Nephron (organoid): ENCODE data around the gene UBC.
A peak's percentile ranks its signal among the peaks of the same experiment; 100 is the strongest.

Experiments used
- H3K27ac Mint-ChIP-seq, 3 experiments: 2 replicates each; pipeline ENCODE4 v1.8.0; 2020; ENCODE audit warnings: mixed read lengths in 3 of 3, mild to moderate bottlenecking in 2 of 3, moderate library complexity in 1 of 3
- H3K27me3 Mint-ChIP-seq: 2 replicates; pipeline ENCODE4 v1.8.0; 2021; ENCODE audit warnings: low read depth, mild to moderate bottlenecking, moderate library complexity, mixed read lengths
- H3K36me3 Mint-ChIP-seq: 2 replicates; pipeline ENCODE4 v1.8.0; 2020; ENCODE audit warnings: low read depth, mixed read lengths
- H3K4me1 Mint-ChIP-seq: 2 replicates; pipeline ENCODE4 v1.8.0; 2020; ENCODE audit warnings: mixed read lengths
- H3K4me3 Mint-ChIP-seq, 3 experiments: 2 replicates each; pipeline ENCODE4 v1.8.0; 2020; ENCODE audit warnings: mild to moderate bottlenecking in 3 of 3, mixed read lengths in 3 of 3, moderate library complexity in 2 of 3
- H3K9me3 Mint-ChIP-seq: 2 replicates; pipeline ENCODE4 v1.8.0; 2020; ENCODE audit warnings: mixed read lengths
- CTCF ChIP-seq, 3 experiments: fragments of 200-600 bp; sonication (generic); IDR thresholded peaks; one replicate each; pipeline ENCODE4 v1.5.0; 2021; ENCODE audit warnings: antibody characterized with exemption in 3 of 3; ENCODE audit not compliant: unreplicated experiment in 3 of 3

Gene UBC

GRCh38 chr12:124917841-124918621, 3.6 kb upstream of the UBC start:
- H3K36me3 Mint-ChIP-seq: peaks cover 17% of the 10 kb centered on the region
- TF ChIP-seq CTCF (IDR thresholded peaks at IDR 0.05; ENCODE audit: unreplicated experiment in 3 of 3): no peak
- H3K4me3 Mint-ChIP-seq: peak overlapping the region; percentile 78 to 100 (median 96)
- peaks cover 77% of the 10 kb centered on the region for H3K4me1 Mint-ChIP-seq
- H3K9me3 Mint-ChIP-seq: peaks cover 2% of the 10 kb centered on the region
- H3K27me3 Mint-ChIP-seq: peaks cover 5% of the 10 kb centered on the region
- peak overlapping the region; percentile 95 to 99 (median 98) for H3K27ac Mint-ChIP-seq

GRCh38 chr12:124917135-124917840, 2.8 kb upstream of the UBC start:
- Mint-ChIP-seq H3K27ac (peak overlapping the region; percentile 95 to 99 (median 98)), H3K9me3 (peaks cover 2% of the 10 kb centered on the region)
- no peak for TF ChIP-seq CTCF (IDR thresholded peaks at IDR 0.05; ENCODE audit: unreplicated experiment in 3 of 3)

GRCh38 chr12:124916374-124917134, 2.1 kb upstream of the UBC start:
- H3K9me3 Mint-ChIP-seq: peaks cover 2% of the 10 kb centered on the region
- H3K4me3 Mint-ChIP-seq: peak overlapping the region; percentile 78 to 100 (median 96)
- H3K27ac Mint-ChIP-seq: peak overlapping the region; percentile 95 to 99 (median 98)
- H3K36me3 Mint-ChIP-seq: peaks cover 28% of the 10 kb centered on the region
- TF ChIP-seq CTCF (IDR thresholded peaks at IDR 0.05; ENCODE audit: unreplicated experiment in 3 of 3): no peak
- peaks cover 5% of the 10 kb centered on the region for H3K27me3 Mint-ChIP-seq
- H3K4me1 Mint-ChIP-seq: peaks cover 79% of the 10 kb centered on the region

More at GRCh38 chr12:124917135-124917840, 2.8 kb upstream of the UBC start:
- peaks cover 24% of the 10 kb centered on the region for H3K36me3 Mint-ChIP-seq
- H3K4me1 Mint-ChIP-seq: peaks cover 83% of the 10 kb centered on the region
- H3K27me3 Mint-ChIP-seq: peaks cover 5% of the 10 kb centered on the region
- peak overlapping the region; percentile 78 to 100 (median 96) for H3K4me3 Mint-ChIP-seq

GRCh38 chr12:124915239-124916236, 1.1 kb upstream of the UBC start:
- Mint-ChIP-seq H3K27ac (peak overlapping the region; percentile 95 to 99 (median 98)), H3K9me3 (peaks cover 2% of the 10 kb centered on the region), H3K27me3 (peaks cover 5% of the 10 kb centered on the region), H3K4me3 (peak overlapping the region; percentile 78 to 100 (median 96)), H3K36me3 (peaks cover 38% of the 10 kb centered on the region), H3K4me1 (peaks cover 79% of the 10 kb centered on the region)
- TF ChIP-seq CTCF (IDR thresholded peaks at IDR 0.05; ENCODE audit: unreplicated experiment in 3 of 3): no peak
